HPDE6-E6E7 (cell line): Measurements from ENCODE around the gene POM121L2.
"Not testable (repeated sequence)": the region's sequence is repeated elsewhere in the genome, so short reads cannot be mapped to it uniquely, and the experiment has no call there.

ENCODE experiments used
- DNase-seq: peaks from one replicate; pipeline ENCODE4 v3.0.0; 2011; ENCODE audit warnings: missing footprints; ENCODE audit errors: extremely low spot score

POM121L2 gene

DNA sequence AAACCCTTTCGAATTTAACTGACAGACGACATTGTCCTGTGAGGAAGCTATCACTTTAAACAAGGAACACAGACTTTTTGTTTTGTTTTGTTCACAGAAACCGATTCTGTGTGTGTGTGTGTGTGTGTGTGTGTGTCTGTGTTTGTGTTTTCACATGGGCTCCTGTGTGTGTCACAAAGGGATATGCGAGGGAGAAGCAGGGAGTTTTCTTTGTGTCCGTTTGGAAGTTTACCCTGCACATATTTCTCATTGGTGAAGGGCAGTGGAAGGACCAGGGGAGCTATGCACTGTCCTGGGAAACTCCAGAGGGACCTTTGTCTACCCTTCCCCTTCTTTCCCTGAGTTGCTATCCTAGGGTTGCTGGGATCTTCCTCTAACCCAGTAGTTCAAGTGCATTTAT lies 17.7 kb downstream of the POM121L2 start:
- no peak for DNase-seq

DNA sequence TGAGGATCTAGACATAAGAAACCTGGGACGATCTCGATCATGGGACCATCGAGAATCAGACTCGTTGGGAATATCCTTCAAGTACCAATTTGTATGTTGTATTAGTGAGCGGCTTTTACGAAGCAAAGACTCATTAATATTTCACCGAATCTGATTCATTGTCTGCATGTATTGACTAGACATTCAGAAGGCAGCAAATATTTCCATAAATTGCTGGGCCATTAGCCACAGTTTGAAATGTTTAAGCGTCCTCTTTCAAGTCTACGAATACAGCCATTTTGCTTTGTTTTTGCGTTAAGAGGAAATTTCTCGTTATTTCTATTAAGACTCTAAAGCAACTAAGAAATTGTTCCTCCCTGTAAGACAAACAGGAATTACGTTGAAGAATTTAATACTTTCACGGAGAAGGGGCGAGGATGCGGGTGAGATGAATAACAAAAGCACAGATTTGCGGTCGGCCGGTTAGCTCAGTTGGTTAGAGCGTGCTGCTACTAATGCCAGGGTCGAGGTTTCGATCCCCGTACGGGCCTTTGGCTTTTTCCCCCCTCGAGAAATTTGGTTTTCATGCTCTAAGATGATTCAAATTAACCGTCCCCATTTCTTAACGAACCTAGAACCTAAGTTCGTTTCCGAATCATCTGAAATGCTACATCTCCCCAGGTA lies 18.5 kb downstream of the POM121L2 start:
- DNase-seq = no peak

DNA sequence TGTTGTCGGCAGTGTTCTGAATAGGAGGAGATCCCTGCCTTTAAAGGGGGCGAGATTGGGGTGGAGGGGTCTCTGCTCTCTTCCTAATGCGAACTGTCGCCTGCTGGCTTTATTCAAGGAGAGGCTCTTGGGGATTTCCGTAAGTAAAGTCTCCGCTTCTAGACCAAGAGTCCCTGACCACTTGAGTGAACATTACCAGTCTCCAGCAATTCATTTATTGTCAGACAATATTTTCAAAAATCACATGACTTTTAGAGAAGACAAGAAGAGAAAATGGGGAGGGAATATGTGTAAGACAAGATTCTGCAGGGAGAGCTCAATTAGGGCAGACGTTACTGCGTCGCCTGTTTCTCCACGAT lies 21.2 kb downstream of the POM121L2 start:
- DNase-seq = no peak

DNA sequence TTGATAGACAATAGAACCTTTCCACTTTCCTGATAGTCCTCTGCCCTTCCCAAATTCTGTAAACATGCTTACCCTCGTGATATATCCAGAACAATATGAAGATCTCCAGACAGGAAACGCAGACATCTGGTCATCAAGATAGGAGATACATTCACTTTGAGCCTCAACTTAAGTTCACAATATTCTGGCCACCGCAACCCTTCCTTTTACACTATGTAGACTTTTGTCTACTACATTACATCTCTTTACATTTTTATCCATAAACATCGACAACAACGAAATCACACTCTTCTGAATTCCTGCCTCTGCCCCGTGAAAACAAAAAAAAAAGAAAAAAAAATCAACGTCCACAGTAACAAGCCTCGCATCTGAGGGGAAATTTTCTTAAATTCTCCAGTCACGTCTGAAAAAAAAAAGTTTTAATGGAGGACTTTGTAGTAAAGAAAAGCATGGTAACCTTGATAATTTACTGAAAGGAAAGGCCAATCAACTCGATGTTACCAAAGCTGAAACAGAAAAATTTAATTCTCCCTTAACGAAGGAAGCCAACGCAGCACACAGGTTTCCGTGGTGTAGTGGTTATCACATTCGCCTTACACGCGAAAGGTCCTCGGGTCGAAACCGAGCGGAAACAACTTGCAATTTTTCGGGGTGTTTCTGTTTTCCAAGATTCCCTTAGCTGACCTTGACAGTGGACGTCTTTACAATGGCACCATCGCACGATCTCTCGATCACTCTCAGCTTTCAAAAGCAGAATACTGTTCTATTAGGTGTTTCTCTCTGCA lies 21.8 kb downstream of the POM121L2 start:
- no peak for DNase-seq

DNA sequence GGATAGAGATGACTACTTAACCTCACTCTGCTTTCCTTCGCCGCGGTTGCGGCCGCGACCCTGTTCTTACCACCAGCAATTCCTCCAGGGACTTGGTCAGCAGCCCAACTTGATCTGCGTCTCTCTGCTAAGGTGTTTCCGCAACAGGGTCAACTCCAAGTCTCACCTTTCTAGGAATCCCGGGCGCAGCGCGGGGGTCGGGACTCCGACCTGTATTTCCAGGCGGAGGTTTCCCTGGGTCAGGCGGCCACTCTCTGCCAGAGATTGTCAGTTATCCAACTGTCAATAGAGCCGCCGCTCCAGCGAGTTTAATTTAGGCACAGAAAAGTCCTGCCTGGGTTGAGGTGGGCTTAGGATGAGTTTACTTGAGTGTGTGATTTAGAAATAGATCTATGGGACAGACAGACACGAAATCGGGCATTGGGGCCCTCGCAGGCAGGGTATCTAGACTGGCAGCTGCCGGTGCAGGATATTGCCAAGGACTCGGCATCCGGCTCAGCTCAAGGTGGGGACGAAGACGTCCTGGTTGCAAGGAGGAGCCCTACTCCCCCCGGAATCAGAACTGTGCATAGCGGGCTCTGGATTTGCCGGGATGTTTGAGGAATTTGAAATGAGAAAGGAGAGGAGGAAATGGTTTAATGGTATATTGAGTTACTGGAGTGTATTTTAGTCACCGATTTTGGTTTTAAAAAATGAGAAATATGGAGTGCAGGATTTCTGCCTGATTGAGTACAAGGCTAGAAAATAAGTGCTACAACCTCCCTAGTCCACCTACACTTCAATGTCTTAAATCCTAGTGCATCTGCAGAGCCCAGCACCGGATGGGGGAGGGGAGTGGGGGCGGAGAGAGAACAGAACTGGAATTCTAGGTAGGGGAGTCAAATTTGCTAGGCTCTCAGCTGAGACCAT lies 23.7 kb downstream of the POM121L2 start:
- no peak for DNase-seq

DNA sequence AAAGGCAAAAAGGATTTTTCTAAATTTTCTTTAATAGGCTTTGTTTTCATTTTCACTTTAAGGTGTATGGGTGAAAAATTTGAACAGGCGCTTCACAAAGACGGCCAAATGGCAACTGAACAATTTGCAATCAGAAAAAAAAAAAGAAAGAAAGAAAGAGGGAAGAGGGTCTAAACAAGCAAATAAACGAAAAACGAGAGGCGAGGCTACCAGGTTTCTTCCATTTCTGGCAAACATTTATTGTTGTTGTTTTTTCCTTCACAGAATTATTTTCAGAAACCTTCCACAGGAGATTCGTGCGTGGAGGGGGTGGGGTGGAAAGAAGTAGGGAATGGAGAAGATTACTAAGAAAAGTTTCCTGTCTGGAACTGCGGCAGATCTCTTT lies 24.3 kb downstream of the POM121L2 start:
- DNase-seq = no peak

DNA sequence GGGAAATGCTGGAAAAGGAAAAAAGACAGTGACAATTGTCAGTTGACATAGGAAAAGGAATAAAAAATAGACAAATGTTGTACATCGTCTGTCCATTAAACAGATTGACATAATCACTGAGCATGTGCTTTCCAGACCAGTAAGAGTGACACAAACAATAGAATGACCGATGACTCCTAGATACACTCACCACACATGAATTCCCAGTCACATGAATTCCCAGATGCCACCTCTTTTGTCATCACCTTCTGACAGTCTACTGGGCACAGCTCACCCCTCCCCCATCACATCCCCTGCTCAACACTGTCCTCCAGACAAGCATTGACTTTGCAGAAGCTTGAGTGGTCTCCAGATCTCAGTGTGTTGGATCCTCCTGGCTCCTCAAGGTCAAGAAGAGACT lies 25.9 kb downstream of the POM121L2 start:
- DNase-seq = no peak

DNA sequence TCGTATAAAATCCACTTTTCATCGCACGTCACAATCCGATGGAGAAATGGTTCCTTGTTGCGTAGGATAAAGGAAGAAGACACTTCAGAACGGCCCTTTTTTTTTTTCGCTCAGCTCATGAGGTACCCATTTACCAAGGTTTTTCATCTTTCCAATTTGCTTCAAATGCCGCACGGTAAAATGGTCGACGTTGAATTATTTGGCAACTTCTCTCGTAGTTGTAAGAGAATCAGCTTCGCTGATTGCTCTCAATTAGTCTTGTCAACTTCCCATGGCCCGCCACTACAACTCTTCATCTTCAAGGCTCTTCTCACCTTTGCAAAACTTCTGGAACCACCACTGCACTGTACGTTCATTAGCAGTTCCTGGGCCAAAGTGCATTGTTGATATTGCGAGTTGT lies 28.8 kb downstream of the POM121L2 start:
- DNase-seq = no peak

DNA sequence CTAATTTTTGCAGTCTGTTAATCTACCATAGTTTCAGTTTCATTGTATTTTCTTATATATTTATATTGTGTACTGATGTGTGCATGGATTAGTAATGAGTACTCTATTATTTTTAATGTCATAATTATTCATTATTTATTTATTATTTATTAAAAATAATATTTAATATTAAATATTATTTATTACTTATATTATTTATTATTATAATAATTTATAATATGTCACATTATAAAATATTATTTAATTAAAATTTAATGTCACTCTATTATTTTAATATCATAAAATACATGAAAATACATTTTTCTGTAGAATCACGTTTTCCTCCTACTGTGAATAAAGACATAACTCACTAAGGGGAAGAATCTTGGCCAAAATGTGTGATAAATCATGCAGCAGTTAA lies 30.5 kb downstream of the POM121L2 start:
- DNase-seq = no peak

DNA sequence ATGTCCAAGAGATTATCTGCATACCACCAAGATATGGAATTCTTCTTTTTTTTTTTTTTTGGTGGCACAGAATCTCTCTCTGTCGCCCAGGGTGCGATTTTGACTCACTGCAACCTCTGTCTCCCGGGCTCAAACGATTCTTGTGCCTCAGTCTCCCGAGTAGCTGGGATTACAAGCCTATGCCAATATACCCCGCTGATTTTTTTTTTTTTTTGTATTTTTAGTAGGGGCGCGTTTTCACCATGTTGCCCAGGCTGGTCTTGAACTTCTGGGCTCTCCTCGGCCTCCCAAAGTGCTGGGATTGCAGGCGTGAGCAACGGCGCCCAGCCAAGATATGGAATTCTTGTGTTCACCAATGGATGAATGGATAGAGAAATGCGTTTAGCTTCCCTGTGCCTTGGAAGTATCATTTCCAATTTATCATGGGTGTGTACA lies 31.0 kb downstream of the POM121L2 start:
- no peak for DNase-seq

DNA sequence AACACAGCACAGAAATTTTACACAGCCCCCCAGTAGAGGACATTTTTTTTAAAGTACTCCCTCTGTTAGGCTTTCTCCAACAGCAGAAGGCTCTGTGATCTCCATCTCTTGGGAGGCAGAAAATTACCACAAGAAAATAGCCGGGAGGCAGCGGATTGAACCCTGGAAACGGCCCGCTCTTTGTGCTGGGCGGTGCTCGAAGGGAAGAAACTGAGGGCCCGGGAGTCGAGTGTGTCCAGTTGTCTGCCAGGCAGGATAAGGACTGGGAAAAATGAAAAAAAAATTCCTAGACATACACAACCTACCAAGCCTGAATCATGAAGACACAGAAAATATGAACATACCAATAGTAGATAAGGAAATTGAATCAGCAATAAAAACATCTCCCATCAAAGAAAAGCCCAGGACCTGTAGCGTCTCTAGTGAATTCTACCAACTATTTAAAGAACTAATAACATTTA lies 31.5 kb downstream of the POM121L2 start:
- no peak for DNase-seq

DNA sequence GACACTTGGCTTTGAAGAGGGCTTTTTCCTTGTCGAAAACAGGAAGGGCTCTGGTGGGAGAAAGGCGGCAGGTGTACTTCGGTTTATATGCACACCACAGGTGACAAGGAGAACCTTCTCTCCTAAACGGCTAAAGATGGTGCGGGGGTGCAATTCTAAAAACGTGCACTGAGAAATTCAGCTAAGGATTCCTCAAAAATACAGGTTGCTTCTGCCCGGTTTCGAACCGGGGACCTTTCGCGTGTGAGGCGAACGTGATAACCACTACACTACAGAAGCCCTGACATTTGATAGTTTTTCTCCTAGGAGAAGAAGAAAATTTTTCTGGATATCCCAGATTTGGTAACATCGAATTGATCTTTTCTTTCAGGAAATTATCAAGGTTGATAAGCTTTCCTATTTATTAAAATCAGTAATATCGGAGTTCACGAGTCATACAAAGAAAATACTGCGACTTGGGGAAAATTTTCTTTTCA lies 32.0 kb downstream of the POM121L2 start:
- no peak for DNase-seq

DNA sequence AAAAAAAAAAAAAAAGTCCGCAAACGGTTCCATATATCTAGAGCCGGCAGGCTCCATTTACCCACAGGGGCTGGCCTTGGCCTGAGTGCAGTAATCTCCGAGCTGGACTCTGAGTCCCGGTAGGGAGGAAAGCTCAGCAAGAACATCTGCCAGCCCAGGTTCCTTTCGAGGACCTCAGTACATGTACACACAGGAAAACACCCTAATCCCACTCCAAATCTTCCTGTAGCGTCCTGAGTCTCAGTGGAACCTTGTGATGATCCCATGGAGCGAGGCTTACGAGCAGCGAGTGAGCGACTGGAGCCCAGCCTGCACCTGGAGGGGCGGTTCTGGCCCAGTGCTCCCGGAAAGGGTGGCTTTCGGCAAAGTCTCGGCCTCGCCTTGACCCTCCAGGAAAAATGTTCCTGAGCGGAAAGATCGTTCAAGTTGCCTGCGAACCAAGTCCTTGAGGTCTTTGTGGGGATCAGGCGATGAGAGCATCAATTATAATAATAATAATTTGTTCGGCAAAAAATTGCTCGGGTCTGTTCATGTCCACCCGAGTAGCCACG lies 32.5 kb downstream of the POM121L2 start:
- no peak for DNase-seq

DNA sequence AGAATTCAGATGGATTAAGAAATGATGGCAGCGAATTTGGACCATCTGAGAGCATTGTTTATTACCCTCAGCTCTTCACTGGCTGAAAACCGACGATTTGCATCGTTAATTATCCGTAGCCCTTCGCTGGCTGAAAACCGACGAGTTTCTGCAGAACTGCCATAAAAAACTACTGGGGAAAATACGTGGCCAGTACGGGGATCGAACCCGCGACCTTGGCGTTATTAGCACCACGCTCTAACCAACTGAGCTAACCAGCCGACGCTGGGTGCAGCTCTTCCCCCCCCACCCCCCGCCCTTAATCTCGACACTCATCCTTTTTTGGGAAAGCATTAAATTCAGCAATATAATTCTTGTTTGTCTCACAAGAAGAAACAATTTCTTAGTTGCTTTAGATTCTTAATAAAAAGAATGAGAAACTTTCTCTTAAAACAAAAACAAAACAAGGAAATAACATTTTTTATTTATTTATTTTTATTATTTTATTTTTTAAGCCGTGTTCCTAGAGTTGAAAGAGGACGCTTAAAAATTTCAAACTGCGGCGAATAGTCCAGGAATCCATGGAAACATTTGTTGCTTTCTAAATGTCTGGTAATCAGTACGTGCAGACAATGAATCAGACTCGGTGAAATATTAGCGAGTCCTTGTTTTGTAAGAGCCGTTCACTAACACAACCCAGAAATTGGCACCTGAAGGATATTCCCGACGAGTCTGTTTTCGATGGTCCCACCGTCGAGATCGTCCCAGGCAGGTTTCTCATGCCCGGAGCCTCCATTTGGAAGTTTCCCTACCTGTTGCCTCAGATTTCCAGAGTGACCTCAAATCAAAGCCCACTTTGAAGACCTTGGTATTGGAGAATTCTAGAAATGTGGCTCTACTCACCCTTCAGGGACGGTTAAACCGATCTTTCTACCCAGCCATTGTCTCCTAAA lies 36.8 kb downstream of the POM121L2 start:
- no peak for DNase-seq

DNA sequence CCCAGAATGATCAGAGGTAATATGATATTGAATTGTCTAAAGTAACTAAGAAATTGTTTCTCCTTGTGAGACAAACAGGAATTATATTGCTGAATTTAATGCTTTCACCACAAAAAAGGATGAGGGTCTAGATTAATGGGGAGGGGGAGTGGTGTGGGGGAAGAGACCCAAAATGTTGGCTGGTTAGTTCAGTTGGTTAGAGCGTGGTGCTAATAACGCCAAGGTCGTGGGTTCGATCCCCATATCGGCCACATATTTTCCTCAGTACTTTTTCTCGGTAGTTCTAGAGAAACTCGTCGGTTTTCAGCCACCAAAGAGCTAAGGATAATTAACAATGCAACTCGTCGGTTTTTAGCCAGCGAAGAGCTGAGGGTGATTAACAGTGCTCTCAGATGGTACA lies 38.3 kb downstream of the POM121L2 start:
- DNase-seq = no peak

DNA sequence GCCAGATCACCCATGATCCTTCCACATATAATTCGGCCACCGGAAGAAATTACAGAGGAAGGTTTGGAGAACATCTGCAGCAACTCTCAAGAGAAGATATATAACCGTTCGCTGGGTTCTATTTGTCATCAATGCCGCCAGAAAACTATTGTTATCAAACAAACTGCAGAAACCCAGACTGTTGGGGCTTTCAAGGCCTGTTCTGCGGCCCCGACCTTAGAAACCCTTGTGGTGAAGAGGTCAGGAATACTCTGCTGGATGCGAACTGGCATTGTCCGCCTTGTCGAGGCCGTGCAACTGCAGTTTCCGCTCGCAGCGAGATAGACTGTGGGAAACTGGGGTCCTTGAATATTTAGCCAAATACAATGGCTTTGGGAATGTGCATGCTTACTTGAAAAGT lies 43.3 kb downstream of the POM121L2 start:
- DNase-seq = no peak

DNA sequence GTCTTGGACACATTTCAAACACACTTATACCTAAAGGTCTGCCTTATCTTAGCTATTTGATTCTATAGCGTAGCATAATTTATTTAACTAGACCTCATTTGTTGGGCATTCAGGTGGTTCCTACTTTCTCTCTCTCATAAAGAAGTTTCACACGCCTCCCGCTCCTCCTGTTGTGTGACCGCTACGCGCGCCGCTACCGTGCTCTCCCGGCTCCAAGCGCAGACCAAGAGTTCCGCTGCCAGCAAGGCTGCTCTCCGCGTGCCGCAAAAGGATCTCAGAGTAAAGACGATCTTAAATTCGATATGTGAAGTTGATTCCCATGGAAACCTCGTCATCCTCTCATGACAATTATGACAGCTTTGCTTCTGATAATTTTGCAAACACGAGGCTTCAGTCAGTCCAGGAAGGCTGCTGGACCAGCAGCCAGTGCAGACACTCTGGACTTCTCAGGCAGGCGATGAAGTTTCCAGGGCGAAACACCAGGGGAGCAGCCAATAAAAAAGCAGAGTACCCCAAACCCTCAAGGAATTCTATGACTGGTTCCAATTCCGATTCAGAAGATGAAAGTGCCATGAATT lies 44.1 kb downstream of the POM121L2 start:
- no peak for DNase-seq

DNA sequence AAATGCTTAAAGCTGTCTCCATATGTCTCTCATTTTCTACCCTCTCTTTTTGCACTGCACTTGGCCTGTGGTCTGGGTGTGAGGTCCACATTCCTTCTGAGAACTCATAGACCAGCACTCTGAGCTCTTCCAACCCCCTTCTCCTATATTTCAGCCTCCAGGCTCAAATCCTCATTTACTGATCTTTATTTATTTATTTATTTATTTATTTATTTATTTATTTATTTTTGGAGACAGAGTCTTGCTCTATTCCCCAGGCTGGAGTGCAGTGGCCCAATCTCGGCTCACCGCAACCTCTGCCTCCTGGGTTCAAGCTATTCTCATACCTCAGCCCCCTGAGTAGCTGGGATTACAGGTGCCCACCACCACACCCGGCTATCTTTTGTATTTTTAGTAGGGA lies 45.1 kb downstream of the POM121L2 start:
- not testable (repeated sequence) for DNase-seq

DNA sequence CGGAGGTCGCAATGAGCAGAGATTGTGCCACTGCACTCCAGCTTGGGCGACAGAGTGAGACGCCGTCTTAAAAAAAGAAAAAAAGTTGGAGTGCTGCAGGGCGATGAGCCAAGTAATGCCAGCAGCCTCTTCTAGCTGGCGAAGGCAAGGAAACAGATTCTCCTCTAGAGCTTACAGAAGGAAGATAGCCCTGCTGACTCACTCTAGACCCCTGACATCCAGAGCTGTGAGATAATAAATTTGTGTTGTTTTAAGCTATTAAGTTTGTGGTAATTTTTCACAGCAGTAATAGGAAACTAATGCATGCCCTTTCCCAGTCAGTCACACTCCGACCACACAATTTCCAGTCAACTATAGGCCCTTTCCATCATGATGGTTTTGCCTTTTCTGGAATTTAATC lies 48.2 kb downstream of the POM121L2 start:
- DNase-seq = no peak

DNA sequence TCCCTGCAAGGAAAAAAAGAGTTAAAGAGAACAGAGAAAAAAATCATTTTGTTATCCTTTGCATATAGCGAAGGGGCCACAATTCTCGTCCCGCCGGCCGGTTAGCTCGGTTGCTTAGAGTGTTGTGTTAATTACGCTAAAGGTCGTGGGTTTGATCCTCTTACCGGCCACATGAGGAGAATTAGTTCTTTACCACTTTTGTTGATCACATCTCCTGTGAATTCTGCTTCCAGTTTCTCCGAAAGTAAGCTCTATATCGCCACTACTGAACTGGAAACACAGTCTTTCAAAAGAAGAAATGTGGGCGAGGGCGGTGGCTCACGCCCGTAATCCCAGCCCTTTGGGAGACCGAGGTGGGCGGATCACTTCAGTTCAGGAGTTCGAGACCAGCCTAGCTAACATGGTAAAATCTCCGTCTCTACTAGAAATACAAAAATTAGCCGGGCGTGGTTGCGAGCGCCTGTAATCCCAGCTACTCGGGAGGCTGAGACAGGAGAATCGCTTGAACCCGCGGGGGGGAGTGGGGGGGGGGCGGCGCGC lies 51.2 kb downstream of the POM121L2 start:
- no peak for DNase-seq
